DOHH2 (cell line): Measurements from ENCODE around the gene PRKCE.

ENCODE experiments used
- H3F3A ChIP-seq: fragments of 200-600 bp; sonication (generic), shearing (Covaris generic); 2 replicates; pipeline ENCODE4 v1.6.0; 2016; ENCODE audit warnings: antibody characterized with exemption, mild to moderate bottlenecking; ENCODE audit not compliant: control insufficient read depth, insufficient read depth
- H3K27ac ChIP-seq: fragments of 200-600 bp; sonication (generic); 2 replicates; pipeline ENCODE4 v1.5.1; 2014; ENCODE audit warnings: low read depth, mild to moderate bottlenecking, low read length, moderate library complexity
- H3K27me3 ChIP-seq: fragments of 200-600 bp; sonication (generic); 2 replicates; pipeline ENCODE4 v1.6.1; 2014; ENCODE audit warnings: mild to moderate bottlenecking, low read length, mixed read lengths; ENCODE audit not compliant: control insufficient read depth
- H3K36me3 ChIP-seq: fragments of 200-600 bp; sonication (generic); 2 replicates; pipeline ENCODE4 v1.6.1; 2014; ENCODE audit warnings: mild to moderate bottlenecking, low read length, moderate library complexity, mixed read lengths; ENCODE audit not compliant: control insufficient read depth
- H3K4me1 ChIP-seq: fragments of 200-600 bp; sonication (generic); 2 replicates; pipeline ENCODE4 v1.6.1; 2014; ENCODE audit warnings: mild to moderate bottlenecking, low read length, mixed read lengths; ENCODE audit not compliant: control insufficient read depth
- H3K4me2 ChIP-seq: fragments of 200-600 bp; sonication (generic); 2 replicates; pipeline ENCODE4 v1.6.0; 2014; ENCODE audit warnings: mild to moderate bottlenecking, low read length, moderate library complexity
- H3K4me3 ChIP-seq: fragments of 200-600 bp; sonication (generic); 2 replicates; pipeline ENCODE4 v1.5.1; 2014; ENCODE audit warnings: mild to moderate bottlenecking, low read length, mixed read lengths
- H3K79me2 ChIP-seq: fragments of 200-600 bp; sonication (generic); 2 replicates; pipeline ENCODE4 v1.6.1; 2014; ENCODE audit warnings: mild to moderate bottlenecking, low read length, mixed read lengths; ENCODE audit not compliant: control insufficient read depth
- H3K9me2 ChIP-seq: fragments of 200-600 bp; sonication (generic); replicated peaks from 2 replicates; pipeline ENCODE4 v1.6.1; 2014; ENCODE audit warnings: mild to moderate bottlenecking, low read length, mixed read lengths; ENCODE audit not compliant: control insufficient read depth
- H3K9me3 ChIP-seq: fragments of 200-600 bp; sonication (generic); 2 replicates; pipeline ENCODE4 v1.6.1; 2014; ENCODE audit warnings: antibody characterized with exemption, low read length, mixed read lengths; ENCODE audit not compliant: control insufficient read depth, insufficient read depth
- H4K20me1 ChIP-seq: fragments of 200-600 bp; sonication (generic); 2 replicates; pipeline ENCODE4 v1.6.0; 2014; ENCODE audit warnings: low read depth, mild to moderate bottlenecking, antibody characterized with exemption, low read length, moderate library complexity; ENCODE audit not compliant: control insufficient read depth, insufficient read depth
- CTCF ChIP-seq: fragments of 200-600 bp; sonication (generic); IDR thresholded peaks from one replicate; pipeline ENCODE4 v1.5.1; 2014; ENCODE audit warnings: antibody characterized with exemption, mild to moderate bottlenecking, low read depth, low read length; ENCODE audit not compliant: poor library complexity, severe bottlenecking
- EZH2phosphoT487 ChIP-seq: fragments of 200-600 bp; sonication (generic); IDR thresholded peaks from 2 replicates; pipeline ENCODE4 v1.6.1; 2017; ENCODE audit warnings: borderline replicate concordance, mild to moderate bottlenecking, antibody characterized with exemption, low read length, moderate library complexity, mixed read lengths

The PRKCE gene

GRCh38 chr2:45669032-45669486, 17.6 kb downstream of the PRKCE start:
- Histone ChIP-seq H3K27me3 (no peaks in the 10 kb centered on the region), H3K9me3 (no peaks in the 10 kb centered on the region), H3K4me3 (no peak overlapping the region), H3F3A (no peaks in the 10 kb centered on the region), H3K9me2 (no peaks in the 10 kb centered on the region), H3K4me2 (no peak overlapping the region), H3K79me2 (no peaks in the 10 kb centered on the region), H3K36me3 (no peaks in the 10 kb centered on the region), H4K20me1 (no peaks in the 10 kb centered on the region), H3K27ac (no peak overlapping the region), H3K4me1 (no peaks in the 10 kb centered on the region)
- TF ChIP-seq EZH2phosphoT487 (no peak), CTCF (no peak)

GRCh38 chr2:45670646-45671045, 19.2 kb downstream of the PRKCE start:
- Histone ChIP-seq H3K4me1 (no peaks in the 10 kb centered on the region), H3K4me2 (no peak overlapping the region), H3F3A (no peaks in the 10 kb centered on the region), H3K9me2 (no peaks in the 10 kb centered on the region), H3K4me3 (no peak overlapping the region), H3K9me3 (no peaks in the 10 kb centered on the region), H3K79me2 (no peaks in the 10 kb centered on the region), H3K27ac (no peak overlapping the region), H3K27me3 (no peaks in the 10 kb centered on the region), H3K36me3 (no peaks in the 10 kb centered on the region), H4K20me1 (no peaks in the 10 kb centered on the region)
- no peak for TF ChIP-seq CTCF
- no peak for TF ChIP-seq EZH2phosphoT487

GRCh38 chr2:45672138-45672537, 20.7 kb downstream of the PRKCE start:
- no peaks in the 10 kb centered on the region for H3K9me3 ChIP-seq
- H3F3A ChIP-seq = no peaks in the 10 kb centered on the region
- H3K27me3 ChIP-seq = no peaks in the 10 kb centered on the region
- H3K27ac ChIP-seq = no peak overlapping the region
- no peak overlapping the region for H3K4me2 ChIP-seq
- no peak overlapping the region for H3K4me3 ChIP-seq
- H3K4me1 ChIP-seq = no peaks in the 10 kb centered on the region
- H4K20me1 ChIP-seq = no peaks in the 10 kb centered on the region
- H3K36me3 ChIP-seq = no peaks in the 10 kb centered on the region
- H3K9me2 ChIP-seq = no peaks in the 10 kb centered on the region
- H3K79me2 ChIP-seq = no peaks in the 10 kb centered on the region
- TF ChIP-seq EZH2phosphoT487 (no peak), CTCF (no peak)
